DOHH2 (cell line): ENCODE results near the gene EIF3B.
"Not testable (repeated sequence)": the region's sequence is repeated elsewhere in the genome, so short reads cannot be mapped to it uniquely, and the experiment has no call there.

ENCODE experiments used
- H3F3A ChIP-seq: fragments of 200-600 bp; sonication (generic), shearing (Covaris generic); 2 replicates; pipeline ENCODE4 v1.6.0; 2016; ENCODE audit warnings: antibody characterized with exemption, mild to moderate bottlenecking; ENCODE audit not compliant: control insufficient read depth, insufficient read depth
- H3K27ac ChIP-seq: fragments of 200-600 bp; sonication (generic); 2 replicates; pipeline ENCODE4 v1.5.1; 2014; ENCODE audit warnings: low read depth, mild to moderate bottlenecking, low read length, moderate library complexity
- H3K27me3 ChIP-seq: fragments of 200-600 bp; sonication (generic); 2 replicates; pipeline ENCODE4 v1.6.1; 2014; ENCODE audit warnings: mild to moderate bottlenecking, low read length, mixed read lengths; ENCODE audit not compliant: control insufficient read depth
- H3K36me3 ChIP-seq: fragments of 200-600 bp; sonication (generic); 2 replicates; pipeline ENCODE4 v1.6.1; 2014; ENCODE audit warnings: mild to moderate bottlenecking, low read length, moderate library complexity, mixed read lengths; ENCODE audit not compliant: control insufficient read depth
- H3K4me1 ChIP-seq: fragments of 200-600 bp; sonication (generic); 2 replicates; pipeline ENCODE4 v1.6.1; 2014; ENCODE audit warnings: mild to moderate bottlenecking, low read length, mixed read lengths; ENCODE audit not compliant: control insufficient read depth
- H3K4me2 ChIP-seq: fragments of 200-600 bp; sonication (generic); 2 replicates; pipeline ENCODE4 v1.6.0; 2014; ENCODE audit warnings: mild to moderate bottlenecking, low read length, moderate library complexity
- H3K4me3 ChIP-seq: fragments of 200-600 bp; sonication (generic); 2 replicates; pipeline ENCODE4 v1.5.1; 2014; ENCODE audit warnings: mild to moderate bottlenecking, low read length, mixed read lengths
- H3K79me2 ChIP-seq: fragments of 200-600 bp; sonication (generic); 2 replicates; pipeline ENCODE4 v1.6.1; 2014; ENCODE audit warnings: mild to moderate bottlenecking, low read length, mixed read lengths; ENCODE audit not compliant: control insufficient read depth
- H3K9me2 ChIP-seq: fragments of 200-600 bp; sonication (generic); replicated peaks from 2 replicates; pipeline ENCODE4 v1.6.1; 2014; ENCODE audit warnings: mild to moderate bottlenecking, low read length, mixed read lengths; ENCODE audit not compliant: control insufficient read depth
- H3K9me3 ChIP-seq: fragments of 200-600 bp; sonication (generic); 2 replicates; pipeline ENCODE4 v1.6.1; 2014; ENCODE audit warnings: antibody characterized with exemption, low read length, mixed read lengths; ENCODE audit not compliant: control insufficient read depth, insufficient read depth
- H4K20me1 ChIP-seq: fragments of 200-600 bp; sonication (generic); 2 replicates; pipeline ENCODE4 v1.6.0; 2014; ENCODE audit warnings: low read depth, mild to moderate bottlenecking, antibody characterized with exemption, low read length, moderate library complexity; ENCODE audit not compliant: control insufficient read depth, insufficient read depth
- EZH2phosphoT487 ChIP-seq: fragments of 200-600 bp; sonication (generic); IDR thresholded peaks from 2 replicates; pipeline ENCODE4 v1.6.1; 2017; ENCODE audit warnings: borderline replicate concordance, mild to moderate bottlenecking, antibody characterized with exemption, low read length, moderate library complexity, mixed read lengths
- TF ChIP-seq, protein P1 (sequence below): fragments of 200-600 bp; sonication (generic); IDR thresholded peaks from one replicate; pipeline ENCODE4 v1.5.1; 2014; ENCODE audit warnings: antibody characterized with exemption, mild to moderate bottlenecking, low read depth, low read length; ENCODE audit not compliant: poor library complexity, severe bottlenecking

EIF3B gene

DNA sequence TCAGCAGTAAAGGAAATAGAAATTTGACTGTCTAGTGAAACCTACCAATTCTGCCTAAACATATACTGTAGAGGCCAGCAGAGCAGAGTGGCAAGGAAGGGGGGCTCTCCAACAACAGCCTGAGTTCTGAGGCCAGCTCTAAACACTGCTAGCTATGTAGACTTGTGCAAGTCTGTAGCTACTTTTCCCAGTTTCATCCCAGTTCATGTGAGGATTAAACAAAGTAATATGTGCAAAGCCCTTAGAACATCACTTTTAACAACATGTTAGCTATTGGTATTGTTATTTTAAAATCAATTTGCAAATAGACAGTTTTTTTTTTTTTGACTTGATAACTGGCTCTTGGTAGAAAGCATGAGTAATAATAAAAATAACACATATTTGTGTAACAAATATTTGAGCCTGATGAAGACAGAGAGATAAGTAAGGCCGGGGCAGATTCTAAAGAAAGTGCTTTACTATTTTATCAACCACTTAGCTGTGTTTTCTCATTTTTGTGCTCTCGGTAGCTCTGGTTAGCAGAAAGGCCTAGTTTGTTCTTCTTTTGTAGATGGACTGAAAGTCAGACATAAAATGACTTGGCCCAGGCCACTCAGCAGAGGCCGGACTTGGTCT, 58.1 kb downstream of the EIF3B start:
- Histone ChIP-seq H3K27ac (no peak overlapping the region), H3K27me3 (peaks cover 17% of the 10 kb centered on the region), H3K4me3 (no peak overlapping the region), H3K9me2 (no peaks in the 10 kb centered on the region), H3K4me1 (no peaks in the 10 kb centered on the region), H3K79me2 (no peaks in the 10 kb centered on the region), H3K36me3 (no peaks in the 10 kb centered on the region), H4K20me1 (0 out of 2 replicates have a peak, but pooled peaks cover 3% of the 10 kb centered on the region), H3F3A (peaks cover 4% of the 10 kb centered on the region; the same call in 1 of the 2 replicates), H3K4me2 (no peak overlapping the region), H3K9me3 (no peaks in the 10 kb centered on the region)
- no peak for TF ChIP-seq EZH2phosphoT487
- TF ChIP-seq, protein P1, sequence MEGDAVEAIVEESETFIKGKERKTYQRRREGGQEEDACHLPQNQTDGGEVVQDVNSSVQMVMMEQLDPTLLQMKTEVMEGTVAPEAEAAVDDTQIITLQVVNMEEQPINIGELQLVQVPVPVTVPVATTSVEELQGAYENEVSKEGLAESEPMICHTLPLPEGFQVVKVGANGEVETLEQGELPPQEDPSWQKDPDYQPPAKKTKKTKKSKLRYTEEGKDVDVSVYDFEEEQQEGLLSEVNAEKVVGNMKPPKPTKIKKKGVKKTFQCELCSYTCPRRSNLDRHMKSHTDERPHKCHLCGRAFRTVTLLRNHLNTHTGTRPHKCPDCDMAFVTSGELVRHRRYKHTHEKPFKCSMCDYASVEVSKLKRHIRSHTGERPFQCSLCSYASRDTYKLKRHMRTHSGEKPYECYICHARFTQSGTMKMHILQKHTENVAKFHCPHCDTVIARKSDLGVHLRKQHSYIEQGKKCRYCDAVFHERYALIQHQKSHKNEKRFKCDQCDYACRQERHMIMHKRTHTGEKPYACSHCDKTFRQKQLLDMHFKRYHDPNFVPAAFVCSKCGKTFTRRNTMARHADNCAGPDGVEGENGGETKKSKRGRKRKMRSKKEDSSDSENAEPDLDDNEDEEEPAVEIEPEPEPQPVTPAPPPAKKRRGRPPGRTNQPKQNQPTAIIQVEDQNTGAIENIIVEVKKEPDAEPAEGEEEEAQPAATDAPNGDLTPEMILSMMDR = no peak

DNA sequence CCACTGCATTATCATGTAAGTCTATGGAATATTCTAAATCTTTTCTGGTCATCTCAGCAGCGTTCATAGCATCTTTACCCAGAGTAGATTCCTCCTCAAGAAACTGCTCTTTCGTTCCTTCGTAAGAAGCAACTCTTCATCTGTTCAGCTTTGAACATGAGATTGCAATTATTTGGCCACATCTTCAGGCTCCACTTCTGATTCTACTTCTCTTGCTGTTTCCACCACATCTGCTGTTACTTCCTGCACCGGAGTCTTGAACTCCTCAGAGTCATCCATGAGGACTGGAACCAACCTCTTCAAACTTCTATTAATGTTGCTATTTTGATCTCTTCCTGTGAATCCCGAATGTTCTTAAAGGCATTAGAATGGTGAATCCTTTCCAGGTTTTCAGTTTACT, 61.4 kb downstream of the EIF3B start:
- H3K4me2 ChIP-seq = no peak overlapping the region
- H3K4me3 ChIP-seq = no peak overlapping the region
- H3K4me1 ChIP-seq = peaks cover 3% of the 10 kb centered on the region; the same call in 1 of the 2 replicates
- no peaks in the 10 kb centered on the region for H3K36me3 ChIP-seq
- H3K27me3 ChIP-seq = 0 out of 2 replicates have a peak, but pooled peaks cover 6% of the 10 kb centered on the region
- TF ChIP-seq EZH2phosphoT487 = no peak
- TF ChIP-seq, protein P1 = no peak
- H4K20me1 ChIP-seq = 0 out of 2 replicates have a peak, but pooled peaks cover 3% of the 10 kb centered on the region
- H3K9me2 ChIP-seq = no peaks in the 10 kb centered on the region
- no peaks in the 10 kb centered on the region for H3K9me3 ChIP-seq
- no peaks in the 10 kb centered on the region for H3K79me2 ChIP-seq
- peaks cover 4% of the 10 kb centered on the region; the same call in 1 of the 2 replicates for H3F3A ChIP-seq
- H3K27ac ChIP-seq = no peak overlapping the region

DNA sequence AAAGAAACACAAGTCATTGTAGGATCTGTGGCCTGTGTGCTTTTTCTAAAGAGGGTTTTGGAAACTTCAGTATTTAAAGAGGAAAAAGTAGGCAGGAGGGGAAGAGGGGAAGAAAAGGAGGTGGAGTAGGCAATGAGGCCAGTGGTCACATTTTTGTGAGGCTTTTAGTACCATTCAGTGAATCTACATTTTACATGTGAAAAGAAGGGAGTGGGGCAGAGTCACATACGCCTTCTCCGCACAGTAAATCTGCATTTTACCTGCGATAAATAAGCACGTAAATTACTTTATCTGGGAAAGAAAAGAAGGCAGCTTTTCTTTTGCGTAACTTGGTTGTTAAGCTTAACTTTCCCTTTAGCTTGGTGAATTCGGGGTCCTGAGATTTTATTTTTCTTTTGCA, 62.0 kb downstream of the EIF3B start:
- peaks cover 4% of the 10 kb centered on the region; the same call in 1 of the 2 replicates for H3F3A ChIP-seq
- H3K36me3 ChIP-seq = no peaks in the 10 kb centered on the region
- no peak overlapping the region for H3K27ac ChIP-seq
- TF ChIP-seq EZH2phosphoT487 = no peak
- TF ChIP-seq, protein P1 = no peak
- no peaks in the 10 kb centered on the region for H3K9me3 ChIP-seq
- H3K4me1 ChIP-seq = peaks cover 8% of the 10 kb centered on the region
- H3K9me2 ChIP-seq = no peaks in the 10 kb centered on the region
- H3K79me2 ChIP-seq = no peaks in the 10 kb centered on the region
- 0 out of 2 replicates have a peak, but pooled peaks cover 6% of the 10 kb centered on the region for H3K27me3 ChIP-seq
- no peak overlapping the region for H3K4me3 ChIP-seq
- 0 out of 2 replicates have a peak, but pooled peaks cover 3% of the 10 kb centered on the region for H4K20me1 ChIP-seq
- no peak overlapping the region for H3K4me2 ChIP-seq

DNA sequence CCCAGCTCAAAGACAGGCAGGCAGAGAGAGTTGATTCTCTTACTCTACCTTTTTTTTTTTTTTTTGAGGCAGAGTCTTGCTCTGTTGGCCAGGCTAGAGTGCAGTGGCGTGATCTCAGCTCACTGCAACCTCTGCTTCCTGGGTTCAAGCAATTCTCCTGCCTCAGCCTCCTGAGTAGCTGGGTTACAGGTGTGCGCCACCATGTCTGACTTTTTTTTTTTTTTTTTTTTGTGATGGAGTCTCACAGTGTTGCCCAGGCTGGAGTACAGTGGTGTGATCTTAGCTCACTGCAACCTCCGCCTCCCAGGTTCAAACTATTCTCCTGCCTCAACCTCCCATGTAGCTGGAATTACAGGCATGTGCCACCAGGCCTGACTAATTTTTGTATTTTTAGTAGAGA, 62.6 kb downstream of the EIF3B start:
- not testable (repeated sequence) for H3K4me1 ChIP-seq

More for the DNA sequence above, 62.6 kb downstream of the EIF3B start:
- not testable (repeated sequence) for H3K4me2 ChIP-seq, H4K20me1 ChIP-seq, H3K27me3 ChIP-seq, H3F3A ChIP-seq, H3K79me2 ChIP-seq, H3K9me2 ChIP-seq, H3K27ac ChIP-seq, H3K9me3 ChIP-seq, H3K36me3 ChIP-seq, H3K4me3 ChIP-seq
